Loucy (cell line): ENCODE data around the gene SRGAP1.

Experiments used
- EZH2phosphoT487 ChIP-seq: fragments of 200-600 bp; IDR thresholded peaks from 2 replicates; pipeline ENCODE4 v1.6.1; 2018; ENCODE audit warnings: antibody characterized with exemption, mild to moderate bottlenecking, moderate library complexity, borderline replicate concordance
- TF ChIP-seq, protein P1 (sequence below): fragments of 200-600 bp; sonication (generic); conservative IDR thresholded peaks from 2 replicates; pipeline ENCODE4 v1.5.1; 2014; ENCODE audit warnings: mild to moderate bottlenecking, antibody characterized with exemption, low read length

DNA sequence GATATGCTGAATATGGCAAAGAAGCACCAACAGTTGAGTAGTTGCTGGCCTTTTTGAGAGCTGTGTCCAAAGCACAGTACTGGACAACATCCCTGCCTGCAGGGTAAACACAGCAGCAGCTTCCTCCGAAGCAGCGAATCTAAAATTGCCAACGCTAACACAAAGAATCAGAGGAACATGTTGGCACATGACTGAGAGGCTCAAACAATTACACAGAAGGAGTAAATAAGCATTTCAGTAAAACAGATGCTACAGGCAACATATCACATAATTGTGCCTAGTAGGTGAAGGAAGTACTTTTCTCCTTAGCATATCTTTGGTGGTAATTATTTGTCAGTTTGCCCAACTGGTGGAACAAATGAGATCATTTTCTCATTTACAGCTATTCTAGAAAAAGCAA, 325.5 kb downstream of the SRGAP1 start:
- TF ChIP-seq, protein P1, sequence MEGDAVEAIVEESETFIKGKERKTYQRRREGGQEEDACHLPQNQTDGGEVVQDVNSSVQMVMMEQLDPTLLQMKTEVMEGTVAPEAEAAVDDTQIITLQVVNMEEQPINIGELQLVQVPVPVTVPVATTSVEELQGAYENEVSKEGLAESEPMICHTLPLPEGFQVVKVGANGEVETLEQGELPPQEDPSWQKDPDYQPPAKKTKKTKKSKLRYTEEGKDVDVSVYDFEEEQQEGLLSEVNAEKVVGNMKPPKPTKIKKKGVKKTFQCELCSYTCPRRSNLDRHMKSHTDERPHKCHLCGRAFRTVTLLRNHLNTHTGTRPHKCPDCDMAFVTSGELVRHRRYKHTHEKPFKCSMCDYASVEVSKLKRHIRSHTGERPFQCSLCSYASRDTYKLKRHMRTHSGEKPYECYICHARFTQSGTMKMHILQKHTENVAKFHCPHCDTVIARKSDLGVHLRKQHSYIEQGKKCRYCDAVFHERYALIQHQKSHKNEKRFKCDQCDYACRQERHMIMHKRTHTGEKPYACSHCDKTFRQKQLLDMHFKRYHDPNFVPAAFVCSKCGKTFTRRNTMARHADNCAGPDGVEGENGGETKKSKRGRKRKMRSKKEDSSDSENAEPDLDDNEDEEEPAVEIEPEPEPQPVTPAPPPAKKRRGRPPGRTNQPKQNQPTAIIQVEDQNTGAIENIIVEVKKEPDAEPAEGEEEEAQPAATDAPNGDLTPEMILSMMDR, result no peak
- no peak for TF ChIP-seq EZH2phosphoT487
